GM12892 (cell line): Measurements from ENCODE around the gene SH2D3C.

Experiments
- POLR2A ChIP-seq: IDR thresholded peaks from 2 replicates; pipeline ENCODE4 v1.6.1; 2011; ENCODE audit warnings: low read depth, low read length, control low read depth
- POLR2AphosphoS5 ChIP-seq: IDR thresholded peaks from 2 replicates; pipeline ENCODE4 v1.6.1; 2011; ENCODE audit warnings: low read depth, low read length, control low read depth
- TAF1 ChIP-seq: IDR thresholded peaks from 2 replicates; pipeline ENCODE4 v1.6.1; 2011; ENCODE audit warnings: low read depth, mild to moderate bottlenecking, control low read depth, low read length, borderline replicate concordance

DNA sequence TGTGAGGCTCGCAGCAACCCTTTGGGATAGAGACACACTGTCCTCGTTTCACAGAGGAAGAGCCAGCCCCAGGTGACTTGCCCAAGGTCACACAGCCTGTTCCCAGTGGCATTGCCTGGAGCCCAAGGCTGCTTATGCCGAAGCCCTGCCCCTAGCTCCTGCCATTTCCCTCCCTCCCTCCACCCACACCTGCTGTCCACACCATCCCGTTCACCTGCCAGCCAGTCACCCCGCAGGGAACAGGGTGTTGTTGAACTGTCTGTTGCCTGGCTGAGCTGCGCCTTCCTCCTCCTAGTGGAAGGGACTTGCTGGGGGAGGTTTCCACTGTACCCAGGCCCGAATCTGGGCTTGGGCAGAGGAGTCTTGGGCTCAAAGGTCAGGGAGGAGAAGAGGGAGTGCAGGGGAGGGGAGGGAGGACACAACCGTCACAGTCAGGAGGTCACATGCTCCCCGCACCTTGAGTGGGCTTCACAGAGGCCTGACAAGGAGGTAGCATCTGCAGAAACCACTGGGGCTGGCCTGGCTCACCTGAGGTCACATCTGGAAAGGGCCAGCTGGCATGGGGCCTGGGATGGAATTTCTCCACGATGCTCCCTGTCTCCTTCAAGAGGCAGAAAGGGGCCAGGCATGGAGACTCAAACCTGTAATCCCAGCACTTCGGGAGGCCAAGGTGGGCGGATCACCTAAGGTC is 56.3 kb downstream of the SH2D3C start:
- TF ChIP-seq POLR2A (no peak), POLR2AphosphoS5 (no peak), TAF1 (no peak)
